Measurements from ENCODE around the gene SH3GL1. TPM values are rescaled to one million over a fixed set of nuclear protein-coding genes. Genes with fewer than 3 reads are reported as not detected.

Gene SH3GL1
- total and polyA plus RNA-seq, 2 experiments from 2014 or later = 73.1 to 89.5 TPM

DNA sequence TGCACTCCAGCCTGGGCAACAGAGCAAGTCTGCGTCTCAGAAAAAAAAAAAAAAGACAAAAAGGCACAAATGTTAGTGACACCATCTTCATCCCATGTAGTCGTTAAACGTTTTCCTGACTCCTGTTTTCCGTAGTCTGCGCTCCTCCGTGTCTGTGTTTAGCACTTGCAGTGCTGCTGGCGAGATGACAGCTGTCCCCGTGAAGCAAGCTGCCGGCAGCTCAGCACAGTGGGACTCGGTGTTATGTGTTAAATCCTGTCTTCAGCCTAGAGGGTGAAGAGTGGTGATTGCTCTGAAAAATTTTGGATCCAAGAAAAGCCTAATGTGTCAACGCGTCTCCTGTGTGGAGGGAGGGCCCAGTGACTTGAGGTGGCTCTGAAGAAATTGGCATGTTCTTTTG lies 38.9 kb upstream of the SH3GL1 start:
- H3K9me3 Mint-ChIP-seq = no peaks in the 10 kb centered on the region; the same call in 2 of the 3 replicates
- peaks cover 22% of the 10 kb centered on the region for H3K27me3 Mint-ChIP-seq (ENCODE audit: insufficient read depth, low read depth, poor library complexity)
- Histone ChIP-seq H4K20me1 (replicated peaks; ENCODE audit: insufficient read depth) (peaks cover 43% of the 10 kb centered on the region), H3F3A (replicated peaks; ENCODE audit: low read depth) (peaks cover 21% of the 10 kb centered on the region; the same call in 1 of the 2 replicates), H2AFZ (no peak overlapping the region), H3K27me3 (ENCODE audit: insufficient read depth) (no peaks in the 10 kb centered on the region), H3K27ac (ENCODE audit: low read depth) (no peak overlapping the region), H3K9me2 (ENCODE audit: insufficient read depth) (no peaks in the 10 kb centered on the region), H3K36me3 (ENCODE audit: insufficient read depth) (peaks cover 44% of the 10 kb centered on the region), H3K4me2 (no peak overlapping the region), H3K4me1 (ENCODE audit: insufficient read depth) (no peaks in the 10 kb centered on the region), H3K4me3 (no peak overlapping the region), H3K79me2 (replicated peaks; ENCODE audit: insufficient read depth) (peaks cover 31% of the 10 kb centered on the region)
- no peak overlapping the region for H3K27ac Mint-ChIP-seq
- no peak for TF ChIP-seq EZH2phosphoT487 (IDR thresholded peaks at IDR 0.05; ENCODE audit: unreplicated experiment)
- no peak for TF ChIP-seq STAT1 (IDR thresholded peaks at IDR 0.05; ENCODE audit: unreplicated experiment)
- TF ChIP-seq JUNB (IDR thresholded peaks at IDR 0.05; ENCODE audit: unreplicated experiment) = no peak
- no peak for TF ChIP-seq EZH2 (IDR thresholded peaks at IDR 0.05; ENCODE audit: low read depth, unreplicated experiment)
- TF ChIP-seq ZNF331 (CRISPR knock-in tag; IDR thresholded peaks at IDR 0.05; ENCODE audit: low read depth) = no peak
- TF ChIP-seq, protein P1, sequence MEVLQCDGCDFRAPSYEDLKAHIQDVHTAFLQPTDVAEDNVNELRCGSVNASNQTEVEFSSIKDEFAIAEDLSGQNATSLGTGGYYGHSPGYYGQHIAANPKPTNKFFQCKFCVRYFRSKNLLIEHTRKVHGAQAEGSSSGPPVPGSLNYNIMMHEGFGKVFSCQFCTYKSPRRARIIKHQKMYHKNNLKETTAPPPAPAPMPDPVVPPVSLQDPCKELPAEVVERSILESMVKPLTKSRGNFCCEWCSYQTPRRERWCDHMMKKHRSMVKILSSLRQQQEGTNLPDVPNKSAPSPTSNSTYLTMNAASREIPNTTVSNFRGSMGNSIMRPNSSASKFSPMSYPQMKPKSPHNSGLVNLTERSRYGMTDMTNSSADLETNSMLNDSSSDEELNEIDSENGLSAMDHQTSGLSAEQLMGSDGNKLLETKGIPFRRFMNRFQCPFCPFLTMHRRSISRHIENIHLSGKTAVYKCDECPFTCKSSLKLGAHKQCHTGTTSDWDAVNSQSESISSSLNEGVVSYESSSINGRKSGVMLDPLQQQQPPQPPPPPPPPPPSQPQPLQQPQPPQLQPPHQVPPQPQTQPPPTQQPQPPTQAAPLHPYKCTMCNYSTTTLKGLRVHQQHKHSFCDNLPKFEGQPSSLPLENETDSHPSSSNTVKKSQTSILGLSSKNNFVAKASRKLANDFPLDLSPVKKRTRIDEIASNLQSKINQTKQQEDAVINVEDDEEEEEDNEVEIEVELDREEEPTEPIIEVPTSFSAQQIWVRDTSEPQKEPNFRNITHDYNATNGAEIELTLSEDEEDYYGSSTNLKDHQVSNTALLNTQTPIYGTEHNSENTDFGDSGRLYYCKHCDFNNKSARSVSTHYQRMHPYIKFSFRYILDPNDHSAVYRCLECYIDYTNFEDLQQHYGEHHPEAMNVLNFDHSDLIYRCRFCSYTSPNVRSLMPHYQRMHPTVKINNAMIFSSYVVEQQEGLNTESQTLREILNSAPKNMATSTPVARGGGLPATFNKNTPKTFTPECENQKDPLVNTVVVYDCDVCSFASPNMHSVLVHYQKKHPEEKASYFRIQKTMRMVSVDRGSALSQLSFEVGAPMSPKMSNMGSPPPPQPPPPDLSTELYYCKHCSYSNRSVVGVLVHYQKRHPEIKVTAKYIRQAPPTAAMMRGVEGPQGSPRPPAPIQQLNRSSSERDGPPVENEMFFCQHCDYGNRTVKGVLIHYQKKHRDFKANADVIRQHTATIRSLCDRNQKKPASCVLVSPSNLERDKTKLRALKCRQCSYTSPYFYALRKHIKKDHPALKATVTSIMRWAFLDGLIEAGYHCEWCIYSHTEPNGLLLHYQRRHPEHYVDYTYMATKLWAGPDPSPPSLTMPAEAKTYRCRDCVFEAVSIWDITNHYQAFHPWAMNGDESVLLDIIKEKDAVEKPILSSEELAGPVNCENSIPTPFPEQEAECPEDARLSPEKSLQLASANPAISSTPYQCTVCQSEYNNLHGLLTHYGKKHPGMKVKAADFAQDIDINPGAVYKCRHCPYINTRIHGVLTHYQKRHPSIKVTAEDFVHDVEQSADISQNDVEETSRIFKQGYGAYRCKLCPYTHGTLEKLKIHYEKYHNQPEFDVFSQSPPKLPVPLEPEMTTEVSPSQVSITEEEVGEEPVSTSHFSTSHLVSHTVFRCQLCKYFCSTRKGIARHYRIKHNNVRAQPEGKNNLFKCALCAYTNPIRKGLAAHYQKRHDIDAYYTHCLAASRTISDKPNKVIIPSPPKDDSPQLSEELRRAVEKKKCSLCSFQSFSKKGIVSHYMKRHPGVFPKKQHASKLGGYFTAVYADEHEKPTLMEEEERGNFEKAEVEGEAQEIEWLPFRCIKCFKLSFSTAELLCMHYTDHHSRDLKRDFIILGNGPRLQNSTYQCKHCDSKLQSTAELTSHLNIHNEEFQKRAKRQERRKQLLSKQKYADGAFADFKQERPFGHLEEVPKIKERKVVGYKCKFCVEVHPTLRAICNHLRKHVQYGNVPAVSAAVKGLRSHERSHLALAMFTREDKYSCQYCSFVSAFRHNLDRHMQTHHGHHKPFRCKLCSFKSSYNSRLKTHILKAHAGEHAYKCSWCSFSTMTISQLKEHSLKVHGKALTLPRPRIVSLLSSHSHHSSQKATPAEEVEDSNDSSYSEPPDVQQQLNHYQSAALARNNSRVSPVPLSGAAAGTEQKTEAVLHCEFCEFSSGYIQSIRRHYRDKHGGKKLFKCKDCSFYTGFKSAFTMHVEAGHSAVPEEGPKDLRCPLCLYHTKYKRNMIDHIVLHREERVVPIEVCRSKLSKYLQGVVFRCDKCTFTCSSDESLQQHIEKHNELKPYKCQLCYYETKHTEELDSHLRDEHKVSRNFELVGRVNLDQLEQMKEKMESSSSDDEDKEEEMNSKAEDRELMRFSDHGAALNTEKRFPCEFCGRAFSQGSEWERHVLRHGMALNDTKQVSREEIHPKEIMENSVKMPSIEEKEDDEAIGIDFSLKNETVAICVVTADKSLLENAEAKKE (CRISPR knock-in tag; IDR thresholded peaks at IDR 0.05) = no peak
- no peak for TF ChIP-seq NANOG (IDR thresholded peaks at IDR 0.05; ENCODE audit: borderline replicate concordance)
- TF ChIP-seq, protein P2, sequence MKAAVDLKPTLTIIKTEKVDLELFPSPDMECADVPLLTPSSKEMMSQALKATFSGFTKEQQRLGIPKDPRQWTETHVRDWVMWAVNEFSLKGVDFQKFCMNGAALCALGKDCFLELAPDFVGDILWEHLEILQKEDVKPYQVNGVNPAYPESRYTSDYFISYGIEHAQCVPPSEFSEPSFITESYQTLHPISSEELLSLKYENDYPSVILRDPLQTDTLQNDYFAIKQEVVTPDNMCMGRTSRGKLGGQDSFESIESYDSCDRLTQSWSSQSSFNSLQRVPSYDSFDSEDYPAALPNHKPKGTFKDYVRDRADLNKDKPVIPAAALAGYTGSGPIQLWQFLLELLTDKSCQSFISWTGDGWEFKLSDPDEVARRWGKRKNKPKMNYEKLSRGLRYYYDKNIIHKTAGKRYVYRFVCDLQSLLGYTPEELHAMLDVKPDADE (IDR thresholded peaks at IDR 0.05) = no peak
- no peak for TF ChIP-seq CREB1 (CRISPR knock-in tag; IDR thresholded peaks at IDR 0.05; ENCODE audit: low read depth)
- TF ChIP-seq, protein P3, sequence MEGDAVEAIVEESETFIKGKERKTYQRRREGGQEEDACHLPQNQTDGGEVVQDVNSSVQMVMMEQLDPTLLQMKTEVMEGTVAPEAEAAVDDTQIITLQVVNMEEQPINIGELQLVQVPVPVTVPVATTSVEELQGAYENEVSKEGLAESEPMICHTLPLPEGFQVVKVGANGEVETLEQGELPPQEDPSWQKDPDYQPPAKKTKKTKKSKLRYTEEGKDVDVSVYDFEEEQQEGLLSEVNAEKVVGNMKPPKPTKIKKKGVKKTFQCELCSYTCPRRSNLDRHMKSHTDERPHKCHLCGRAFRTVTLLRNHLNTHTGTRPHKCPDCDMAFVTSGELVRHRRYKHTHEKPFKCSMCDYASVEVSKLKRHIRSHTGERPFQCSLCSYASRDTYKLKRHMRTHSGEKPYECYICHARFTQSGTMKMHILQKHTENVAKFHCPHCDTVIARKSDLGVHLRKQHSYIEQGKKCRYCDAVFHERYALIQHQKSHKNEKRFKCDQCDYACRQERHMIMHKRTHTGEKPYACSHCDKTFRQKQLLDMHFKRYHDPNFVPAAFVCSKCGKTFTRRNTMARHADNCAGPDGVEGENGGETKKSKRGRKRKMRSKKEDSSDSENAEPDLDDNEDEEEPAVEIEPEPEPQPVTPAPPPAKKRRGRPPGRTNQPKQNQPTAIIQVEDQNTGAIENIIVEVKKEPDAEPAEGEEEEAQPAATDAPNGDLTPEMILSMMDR (conservative IDR thresholded peaks at IDR 0.05; ENCODE audit: low read depth in 2 of 2) = no peak
- TF ChIP-seq POLR2AphosphoS5 (IDR thresholded peaks at IDR 0.05; ENCODE audit: low read depth) = no peak
- peaks cover 7% of the 10 kb centered on the region; the same call in 2 of the 3 replicates for H3K4me1 Mint-ChIP-seq
- H3K36me3 Mint-ChIP-seq (ENCODE audit: low read depth) = peaks cover 81% of the 10 kb centered on the region
- ATAC-seq (no peak), DNase-seq (ENCODE audit: low spot score) (no peak)
- no peak overlapping the region for H3K4me3 Mint-ChIP-seq
